Esophagus squamous epithelium (tissue), 4 donors: ENCODE measurements around the gene MAT2A.

ENCODE experiments used
- CTCF ChIP-seq, 6 experiments: fragments of 450-650 bp in 4 of 6; fragments of 200-600 bp in 2 of 6; sonication (generic) in 2 of 6; IDR thresholded peaks; one replicate each; pipeline ENCODE4 v1.5.1; 2016 to 2019; ENCODE audit warnings: antibody characterized with exemption in 6 of 6, mild to moderate bottlenecking in 4 of 6, moderate library complexity in 4 of 6
- POLR2A ChIP-seq, 4 donors: fragments of 450-650 bp; IDR thresholded peaks; one replicate each; pipeline ENCODE4 v1.6.1; 2017; ENCODE audit warnings: antibody characterized with exemption in 4 of 4, mild to moderate bottlenecking in 4 of 4, moderate library complexity in 3 of 4

- TF ChIP-seq CTCF (IDR thresholded peaks at IDR 0.05), result no peak
- no peak for TF ChIP-seq POLR2A (IDR thresholded peaks at IDR 0.05)
These were observed 47.9 kb upstream of the MAT2A start for GRCh38 chr2:85490861-85491755.
